B cell (primary cell): ENCODE results near the gene CNTNAP2.

ENCODE experiments used
- CTCF ChIP-seq: fragments of 200-600 bp; IDR thresholded peaks from one replicate; pipeline ENCODE4 v1.8.0; 2022; ENCODE audit warnings: antibody characterized with exemption, mild to moderate bottlenecking
- EZH2 ChIP-seq: IDR thresholded peaks from 2 replicates; pipeline ENCODE4 v1.6.1; 2012; ENCODE audit warnings: borderline replicate concordance, low read depth, mild to moderate bottlenecking, moderate library complexity, low read length; ENCODE audit not compliant: insufficient read depth, poor library complexity, severe bottlenecking

GRCh38 chr7:148093375-148094166, 1977.0 kb downstream of the CNTNAP2 start:
- TF ChIP-seq CTCF (no peak), EZH2 (no peak)
